CD4-positive, alpha-beta T cell (primary cell): ENCODE measurements around the gene NOS2. TPM values are rescaled to one million over a fixed set of nuclear protein-coding genes. Genes with fewer than 3 reads are reported as not detected.

ENCODE experiments used
- ATAC-seq: fragments of 200-7000 bp; cut with Tn5 transposase; one replicate; pipeline ENCODE4 v1.10.0; 2022; ENCODE audit warnings: mild to moderate bottlenecking; ENCODE audit not compliant: poor library complexity
- CTCF ChIA-PET: fragments of 350-600 bp; sonication (Branson Sonifier 250); formaldehyde crosslinking; loops from one replicate; lab custom pipeline; 2021; ENCODE audit warnings: antibody characterized with exemption, inconsistent platforms; lab: Charles Lee
- POLR2A ChIA-PET: fragments of 350-600 bp; sonication (Branson Sonifier 250); formaldehyde crosslinking; loops from one replicate; lab custom pipeline; 2021; ENCODE audit warnings: antibody characterized with exemption, inconsistent platforms; lab: Charles Lee
- DNase-seq, 14 experiments: peaks; one replicate each; pipeline ENCODE4 v3.0.0-alpha.2; 2013 to 2020; ENCODE audit warnings: mixed read lengths in 2 of 14
- H3K27ac ChIP-seq, 2 donors: one replicate each; pipeline versions ENCODE4 v1.5.1 to v1.7.0; 2013; ENCODE audit warnings: low read length in 2 of 2, low read depth in 1 of 2, mild to moderate bottlenecking in 1 of 2
- H3K27me3 ChIP-seq, 2 experiments: 1 replicate in 1 of 2; 2 replicates in 1 of 2; pipeline versions ENCODE4 v1.6.1 to v1.7.0; 2013; ENCODE audit warnings: low read length in 2 of 2, control low read depth in 1 of 2, mild to moderate bottlenecking in 1 of 2, moderate library complexity in 1 of 2; ENCODE audit not compliant: insufficient read depth in 2 of 2, control insufficient read depth in 1 of 2
- H3K36me3 ChIP-seq: one replicate; pipeline ENCODE4 v1.6.1; 2013; ENCODE audit warnings: low read length, control low read depth; ENCODE audit not compliant: insufficient read depth
- H3K4me1 ChIP-seq: one replicate; pipeline ENCODE4 v1.6.1; 2013; ENCODE audit warnings: low read length, control low read depth; ENCODE audit not compliant: insufficient read depth
- H3K4me3 ChIP-seq: one replicate; pipeline ENCODE4 v1.5.1; 2013; ENCODE audit warnings: mild to moderate bottlenecking, low read length, moderate library complexity
- H3K9me3 ChIP-seq, 2 experiments: 1 replicate in 1 of 2; 2 replicates in 1 of 2; pipeline versions ENCODE4 v1.6.1 to v1.7.0; 2013; ENCODE audit warnings: low read length in 2 of 2, mild to moderate bottlenecking in 2 of 2, control low read depth in 1 of 2, moderate library complexity in 1 of 2; ENCODE audit not compliant: control insufficient read depth in 1 of 2, insufficient read depth in 1 of 2
- H3K27ac Mint-ChIP-seq: one replicate; pipeline ENCODE4 v1.8.0; 2020; ENCODE audit warnings: mixed read lengths
- H3K27me3 Mint-ChIP-seq: one replicate; pipeline ENCODE4 v1.8.0; 2021; ENCODE audit warnings: mixed read lengths
- H3K36me3 Mint-ChIP-seq: one replicate; pipeline ENCODE4 v1.8.0; 2021; ENCODE audit warnings: low read depth, mixed read lengths
- H3K4me1 Mint-ChIP-seq: one replicate; pipeline ENCODE4 v1.8.0; 2021; ENCODE audit warnings: low read depth, mixed read lengths
- H3K4me3 Mint-ChIP-seq: one replicate; pipeline ENCODE4 v1.8.0; 2020; ENCODE audit warnings: mild to moderate bottlenecking, mixed read lengths
- H3K9me3 Mint-ChIP-seq: one replicate; pipeline ENCODE4 v1.8.0; 2020; ENCODE audit warnings: mixed read lengths
- intact Hi-C, 2 experiments: fragments of 100-400 bp; cut with DNase I in 1 of 2; cut with micrococcal nuclease in 1 of 2; formaldehyde crosslinking; loops; one replicate each; pipeline versions ENCODE4 v1.15.1 to v1.9.0; 2023 to 2025; cut with DNase I, micrococcal nuclease
- total RNA-seq, 174 experiments: library from RNA in 2 of 174; stranded (reverse) in 2 of 174; gene quantifications; one replicate each; pipeline ENCODE4 v1.2.3 and lab custom pipeline; 2021 to 2026
- TF ChIP-seq, protein P1 (sequence below): fragments of 200-600 bp; IDR thresholded peaks from one replicate; pipeline ENCODE4 v1.8.0; 2022; ENCODE audit warnings: antibody characterized with exemption, mild to moderate bottlenecking

NOS2 gene
- total RNA-seq, 2 experiments from 2014 or later = 0.08 TPM; not detected in 1

DNA sequence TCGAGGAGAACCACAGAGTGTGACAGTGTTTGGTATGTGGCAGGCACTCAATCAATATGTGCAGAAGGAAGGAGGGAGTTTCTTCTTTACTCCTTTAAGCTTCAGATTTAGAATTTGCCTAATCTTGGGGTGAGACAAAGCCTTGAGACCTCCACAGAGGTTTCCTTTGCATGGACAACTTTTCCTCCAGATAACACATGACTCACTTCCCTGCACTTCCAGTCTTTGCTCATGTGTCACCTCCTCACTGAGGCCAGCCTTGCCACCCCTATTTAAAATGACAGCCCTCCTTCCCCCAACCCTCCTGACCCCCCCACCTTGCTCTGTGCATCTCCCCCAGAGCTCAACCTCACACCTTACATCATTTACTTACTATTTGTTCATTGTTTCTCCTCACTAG, 17.4 kb upstream of the NOS2 start:
- H3K4me1 ChIP-seq = no peaks in the 10 kb centered on the region
- H3K9me3 ChIP-seq = peaks cover 8 to 10% of the 10 kb centered on the region in 2 experiments
- Mint-ChIP-seq H3K27me3 (no peaks in the 10 kb centered on the region), H3K4me3 (no peak overlapping the region), H3K27ac (no peak overlapping the region), H3K36me3 (no peaks in the 10 kb centered on the region), H3K4me1 (no peaks in the 10 kb centered on the region), H3K9me3 (peaks cover 11% of the 10 kb centered on the region)
- no peak overlapping the region for H3K27ac ChIP-seq
- intact Hi-C loops = no loop called here
- ATAC-seq (no peak), DNase-seq (no peak)
- TF ChIP-seq, protein P1, sequence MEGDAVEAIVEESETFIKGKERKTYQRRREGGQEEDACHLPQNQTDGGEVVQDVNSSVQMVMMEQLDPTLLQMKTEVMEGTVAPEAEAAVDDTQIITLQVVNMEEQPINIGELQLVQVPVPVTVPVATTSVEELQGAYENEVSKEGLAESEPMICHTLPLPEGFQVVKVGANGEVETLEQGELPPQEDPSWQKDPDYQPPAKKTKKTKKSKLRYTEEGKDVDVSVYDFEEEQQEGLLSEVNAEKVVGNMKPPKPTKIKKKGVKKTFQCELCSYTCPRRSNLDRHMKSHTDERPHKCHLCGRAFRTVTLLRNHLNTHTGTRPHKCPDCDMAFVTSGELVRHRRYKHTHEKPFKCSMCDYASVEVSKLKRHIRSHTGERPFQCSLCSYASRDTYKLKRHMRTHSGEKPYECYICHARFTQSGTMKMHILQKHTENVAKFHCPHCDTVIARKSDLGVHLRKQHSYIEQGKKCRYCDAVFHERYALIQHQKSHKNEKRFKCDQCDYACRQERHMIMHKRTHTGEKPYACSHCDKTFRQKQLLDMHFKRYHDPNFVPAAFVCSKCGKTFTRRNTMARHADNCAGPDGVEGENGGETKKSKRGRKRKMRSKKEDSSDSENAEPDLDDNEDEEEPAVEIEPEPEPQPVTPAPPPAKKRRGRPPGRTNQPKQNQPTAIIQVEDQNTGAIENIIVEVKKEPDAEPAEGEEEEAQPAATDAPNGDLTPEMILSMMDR = no peak
- H3K27me3 ChIP-seq = no peaks in the 10 kb centered on the region
- ChIA-PET POLR2A (no interaction called here), CTCF (interaction anchor here (1.2 kb wide), 1 partner anchor 12 kb away, joined by 3 read pairs; no protein-coding TSS in a partner anchor)
- H3K36me3 ChIP-seq = no peaks in the 10 kb centered on the region
- H3K4me3 ChIP-seq = no peak overlapping the region

DNA sequence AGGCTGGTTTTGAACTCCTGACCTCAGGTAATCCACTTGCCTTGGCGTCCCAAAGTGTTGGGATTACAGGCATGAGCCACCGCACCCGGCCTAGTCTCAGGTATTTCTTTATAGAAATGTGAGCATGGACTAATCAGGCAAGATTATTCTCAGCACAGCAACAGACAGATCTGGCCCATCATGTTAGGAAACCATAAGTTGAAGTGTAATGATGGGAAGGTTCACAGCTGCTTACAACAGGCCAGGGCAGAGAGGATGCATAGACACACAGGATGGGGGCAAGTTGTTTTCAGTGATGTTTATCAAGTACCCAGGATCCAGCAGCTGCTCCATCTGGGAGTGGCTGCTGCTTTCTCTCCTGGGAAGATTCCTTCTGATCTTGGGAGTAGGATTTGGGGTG, 16.6 kb upstream of the NOS2 start:
- Mint-ChIP-seq H3K4me3 (no peak overlapping the region), H3K9me3 (peaks cover 8% of the 10 kb centered on the region), H3K4me1 (no peaks in the 10 kb centered on the region), H3K36me3 (no peaks in the 10 kb centered on the region), H3K27ac (no peak overlapping the region), H3K27me3 (no peaks in the 10 kb centered on the region)
- no peaks in the 10 kb centered on the region for H3K4me1 ChIP-seq
- H3K9me3 ChIP-seq = peaks cover 8 to 10% of the 10 kb centered on the region in 2 experiments
- CTCF ChIA-PET = no interaction called here
- ATAC-seq (no peak), DNase-seq (no peak)
- TF ChIP-seq, protein P1 = no peak
- no peak overlapping the region for H3K27ac ChIP-seq
- H3K4me3 ChIP-seq = no peak overlapping the region
- H3K27me3 ChIP-seq = no peaks in the 10 kb centered on the region
- no peaks in the 10 kb centered on the region for H3K36me3 ChIP-seq
- POLR2A ChIA-PET = no interaction called here
- intact Hi-C loops = no loop called here

- Histone ChIP-seq H3K27ac (no peak overlapping the region), H3K4me3 (no peak overlapping the region), H3K27me3 (no peaks in the 10 kb centered on the region), H3K4me1 (peaks cover 24% of the 10 kb centered on the region), H3K9me3 (no peaks in the 10 kb centered on the region), H3K36me3 (no peaks in the 10 kb centered on the region)
- Mint-ChIP-seq H3K9me3 (no peaks in the 10 kb centered on the region), H3K27me3 (no peaks in the 10 kb centered on the region), H3K27ac (no peak overlapping the region), H3K4me1 (peaks cover 12% of the 10 kb centered on the region), H3K4me3 (no peak overlapping the region), H3K36me3 (no peaks in the 10 kb centered on the region)
- ChIA-PET POLR2A (no interaction called here), CTCF (no interaction called here)
- ATAC-seq (no peak), DNase-seq (no peak)
- intact Hi-C loops = no loop called here
- TF ChIP-seq, protein P1 = no peak
Observed at GRCh38 chr17:27811961-27812360, 11.6 kb upstream of the NOS2 start.
